GM21737 (cell line): ENCODE measurements around the gene SP3.

Source experiments
- ATAC-seq: cut with Tn5 transposase; IDR thresholded peaks from one replicate; pipeline ENCODE4 v1.9.1; 2021; ENCODE audit warnings: mild to moderate bottlenecking, moderate library complexity; ENCODE audit not compliant: unreplicated experiment

The SP3 gene

DNA sequence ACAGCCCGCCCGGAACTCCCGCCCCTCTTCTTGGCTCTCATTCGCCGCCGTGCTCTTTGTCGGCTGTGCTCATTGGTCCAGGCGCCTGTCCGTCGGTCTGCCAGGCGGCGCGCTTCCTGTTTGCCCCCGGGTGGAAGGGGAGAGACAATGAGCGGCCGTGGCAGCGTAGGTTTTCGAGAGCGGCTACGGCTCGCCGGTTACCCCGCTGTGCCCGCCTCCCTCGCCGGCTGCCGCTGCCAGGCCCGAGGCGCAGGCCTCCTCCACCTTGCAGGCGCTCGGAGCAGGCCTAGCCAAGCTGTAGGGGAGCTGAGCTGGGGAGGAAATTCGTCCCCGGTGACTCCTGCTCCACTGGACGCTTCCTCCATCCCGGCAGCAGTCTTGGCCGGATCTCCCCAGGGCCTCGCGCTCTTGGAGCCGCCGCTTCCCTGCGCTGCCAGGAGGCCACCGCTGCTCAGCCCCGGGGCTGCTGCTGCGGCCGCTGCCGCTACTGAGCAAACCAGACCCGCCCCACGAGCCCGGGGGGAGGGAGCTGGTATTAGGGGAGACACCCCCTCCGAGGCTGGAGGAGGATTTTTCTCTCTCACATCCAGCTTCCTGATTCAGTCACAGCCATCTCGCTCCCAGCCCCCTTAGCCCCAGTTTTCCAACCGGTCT lies at the start of gene SP3:
Gene SP3, minus strand, starts transcription at position 2 of the 654 bp plus-strand sequence. CDS start 202 bp downstream, outside the sequence.
- peak; percentile 73 for ATAC-seq

DNA sequence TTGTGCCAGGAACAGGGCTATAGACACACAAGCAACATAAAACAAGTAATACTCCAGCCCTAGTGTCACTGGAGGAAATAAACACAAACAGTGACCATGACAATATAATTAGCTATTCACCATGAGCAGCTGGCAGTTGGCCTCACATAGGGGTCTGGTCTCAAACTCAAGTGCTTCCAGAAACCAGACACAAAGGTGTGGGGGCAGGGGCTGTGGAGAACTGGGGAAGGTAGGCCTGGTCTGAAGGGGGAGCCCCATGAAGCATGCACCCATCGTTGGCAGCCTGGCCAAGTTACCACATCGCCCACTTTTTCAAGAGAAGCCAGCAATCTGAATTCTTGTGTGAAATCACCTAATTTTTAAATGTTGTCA lies 49.5 kb upstream of the SP3 start:
- ATAC-seq = no peak

DNA sequence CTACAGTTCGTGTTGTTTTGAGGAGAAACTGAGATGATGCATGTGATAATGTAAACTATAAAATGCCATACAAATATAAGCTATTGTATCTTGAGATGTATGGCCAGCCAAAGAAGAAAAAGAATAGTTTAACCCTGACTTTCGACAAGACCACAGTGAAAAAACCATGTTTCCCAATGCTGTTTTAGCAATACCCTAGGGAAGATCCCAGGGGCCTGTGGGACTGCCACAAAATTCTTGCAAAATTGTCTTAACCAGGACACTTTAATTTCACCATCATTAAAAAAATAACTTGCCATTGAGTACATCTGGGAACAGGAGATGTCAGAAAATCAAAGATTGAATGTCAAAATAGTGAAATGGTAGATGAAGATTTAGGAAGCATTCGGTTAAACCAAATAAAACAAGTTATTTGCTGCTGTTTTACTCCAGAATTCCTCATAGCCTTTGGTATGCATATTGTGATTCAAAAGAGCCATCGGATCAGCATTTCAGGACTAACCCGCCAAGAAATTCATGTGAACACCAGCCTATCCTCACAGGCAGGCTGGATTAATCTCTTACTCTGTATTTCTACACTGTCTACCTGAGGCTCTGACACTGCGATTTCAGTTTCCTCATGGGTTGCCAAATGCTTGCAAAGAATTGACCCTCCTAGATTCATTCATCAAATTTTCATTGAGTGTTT lies 49.0 kb upstream of the SP3 start:
- no peak for ATAC-seq

DNA sequence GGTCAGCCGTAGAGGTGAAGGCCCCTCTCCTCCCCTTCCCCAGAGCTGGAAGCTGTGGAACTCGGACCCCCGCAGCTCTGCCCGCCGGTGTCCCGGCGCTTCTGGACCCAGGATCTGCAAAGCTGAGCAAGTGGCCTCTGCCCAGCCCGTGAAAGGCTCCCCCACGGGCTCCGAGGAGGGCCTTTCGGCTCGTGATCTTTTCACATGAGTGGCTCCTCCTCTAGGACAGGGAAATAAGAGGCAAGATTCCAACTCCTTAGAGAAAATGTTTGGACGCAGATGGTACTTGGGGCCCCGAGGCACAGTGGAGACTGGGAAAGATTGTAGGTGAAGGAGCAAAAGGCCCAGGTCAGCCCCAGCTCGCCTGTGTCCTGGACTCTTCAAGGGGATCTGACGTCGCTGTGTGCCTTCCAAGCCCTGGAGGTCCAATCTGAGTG lies 48.2 kb upstream of the SP3 start:
- no peak for ATAC-seq

DNA sequence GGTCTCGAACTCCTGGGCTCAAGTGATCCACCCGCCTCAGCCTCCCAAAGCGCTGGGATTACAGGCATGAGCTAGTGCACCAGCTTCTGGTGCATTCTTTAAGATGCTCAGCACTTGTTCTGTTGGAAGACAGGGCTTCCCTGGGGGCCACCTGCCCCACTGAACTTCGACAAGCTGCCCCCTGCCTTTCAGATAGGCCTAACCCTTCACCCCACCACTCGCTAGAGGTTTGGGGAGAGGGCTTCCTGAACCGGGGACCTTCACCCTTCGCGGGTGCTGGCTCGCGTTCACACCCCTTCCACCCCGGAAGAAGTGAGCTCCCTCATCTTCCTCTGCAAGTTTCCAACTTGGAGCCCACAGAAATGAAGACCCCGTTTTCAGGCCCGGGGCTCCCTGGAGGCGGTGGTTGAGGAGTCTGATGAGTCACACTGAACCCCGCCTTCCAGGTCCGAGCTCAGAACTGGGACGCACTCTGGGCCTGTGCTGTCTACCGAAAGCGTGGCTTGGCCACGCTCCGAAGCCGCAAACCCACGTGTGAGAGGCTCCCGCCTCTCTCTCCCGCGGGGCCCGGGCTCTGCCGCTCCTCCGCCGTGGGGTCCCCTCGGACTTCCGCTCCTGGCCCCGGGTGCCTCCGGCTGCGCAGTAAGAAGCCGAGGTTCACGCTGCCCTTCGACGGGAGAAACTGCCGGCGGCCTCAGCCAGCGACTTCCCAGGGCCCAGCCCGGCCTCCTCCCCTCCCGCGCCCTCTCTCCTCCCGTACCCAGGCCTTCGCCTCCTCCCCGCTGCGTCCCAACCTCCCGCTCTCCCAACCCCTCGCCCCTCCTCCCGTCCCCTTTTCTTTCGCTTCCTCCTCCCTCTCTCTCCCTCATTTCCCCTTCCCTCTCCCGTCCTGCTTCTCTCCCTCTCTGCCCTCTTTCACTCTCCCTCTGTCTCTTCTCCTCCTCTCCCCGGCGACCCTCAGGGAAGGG lies 47.5 kb upstream of the SP3 start:
- ATAC-seq = no peak

DNA sequence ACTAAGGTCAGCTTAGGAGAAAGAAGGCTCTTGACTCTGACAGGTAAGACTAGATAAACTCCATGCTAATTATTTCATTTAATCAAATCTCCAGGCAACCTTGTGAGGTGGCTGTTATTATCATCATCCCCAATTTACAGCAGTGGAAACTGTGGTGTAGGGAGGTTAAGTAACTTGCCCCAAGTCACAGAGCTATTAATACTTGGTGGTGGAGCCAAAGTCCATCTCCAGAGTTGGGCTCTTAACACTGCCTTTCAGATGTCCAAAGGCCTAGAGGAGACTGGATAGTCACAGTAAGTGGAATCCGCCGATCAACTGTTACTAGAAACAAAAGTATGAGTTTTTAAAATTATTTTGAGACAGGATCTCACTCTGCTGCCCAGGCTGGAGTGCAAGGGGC lies 46.6 kb upstream of the SP3 start:
- no peak for ATAC-seq

DNA sequence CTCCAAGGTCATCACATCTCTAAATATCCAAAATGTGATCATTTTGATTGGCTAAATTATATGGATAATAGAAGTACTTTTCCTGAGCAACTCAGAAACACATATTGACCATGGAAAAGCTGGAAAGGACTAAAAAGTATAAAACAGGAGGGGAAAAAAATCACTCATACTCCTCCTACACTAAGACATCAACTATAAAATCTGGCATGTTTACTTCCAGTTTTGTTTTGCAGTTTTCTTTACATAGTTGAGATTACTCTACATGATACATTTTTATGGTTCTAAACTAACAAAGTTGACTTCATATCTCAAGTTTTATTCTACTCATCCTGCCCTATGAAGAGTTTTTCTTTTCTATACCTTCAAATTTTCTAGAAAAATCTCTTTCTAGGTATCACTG lies 46.0 kb upstream of the SP3 start:
- ATAC-seq = no peak

DNA sequence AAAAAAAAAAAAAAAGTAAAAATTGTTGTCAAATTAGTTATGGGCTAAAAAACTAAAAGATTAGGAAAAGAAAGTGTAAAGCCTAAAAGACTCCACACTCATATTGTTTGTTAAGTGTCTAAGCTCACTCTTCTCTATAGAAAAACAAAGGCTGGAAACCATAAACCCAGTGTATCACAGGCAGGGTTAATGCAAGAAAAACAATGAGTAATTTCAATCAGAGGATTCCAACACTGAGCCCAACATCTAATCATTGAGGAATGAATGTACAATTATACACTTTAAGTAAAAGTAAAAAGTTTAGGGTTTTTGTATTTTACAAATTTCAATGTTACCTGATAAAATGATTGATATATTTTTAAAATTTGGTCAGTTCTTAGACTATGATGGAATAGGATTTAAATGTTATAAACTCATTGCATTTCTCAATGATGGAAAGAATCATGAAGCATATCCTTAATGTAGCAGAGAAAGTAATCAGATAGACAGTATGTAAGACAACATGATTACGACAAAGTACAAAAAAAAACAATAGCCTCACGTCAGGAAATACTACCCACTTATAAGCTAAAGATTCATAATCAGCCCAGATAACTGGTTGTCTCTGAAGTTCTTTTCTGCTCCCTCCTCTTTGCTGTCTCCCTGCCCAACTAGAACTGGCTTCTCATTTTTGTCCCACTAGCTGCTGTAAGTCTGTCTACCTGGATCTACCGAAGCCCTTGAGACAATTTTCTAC lies 44.5 kb upstream of the SP3 start:
- ATAC-seq = no peak

DNA sequence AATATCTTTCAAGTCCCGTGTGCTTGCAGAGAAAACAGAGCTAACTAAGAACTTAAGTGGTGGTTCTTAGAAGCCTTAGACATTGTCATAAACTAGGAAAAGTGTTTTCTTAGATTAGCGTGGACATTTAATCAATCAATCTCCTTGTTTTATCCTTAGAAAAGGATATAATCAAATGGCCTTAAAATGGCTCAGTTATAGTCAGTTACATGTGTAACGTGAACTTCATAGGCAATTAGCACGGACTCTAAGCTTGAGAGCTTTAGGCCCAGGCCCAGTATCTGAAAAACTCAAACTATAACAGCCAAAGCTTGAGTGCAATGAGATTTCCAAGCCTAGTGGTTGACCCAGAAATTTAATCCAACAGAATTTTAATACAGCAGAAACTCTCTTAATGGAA lies 43.5 kb upstream of the SP3 start:
- ATAC-seq = no peak

DNA sequence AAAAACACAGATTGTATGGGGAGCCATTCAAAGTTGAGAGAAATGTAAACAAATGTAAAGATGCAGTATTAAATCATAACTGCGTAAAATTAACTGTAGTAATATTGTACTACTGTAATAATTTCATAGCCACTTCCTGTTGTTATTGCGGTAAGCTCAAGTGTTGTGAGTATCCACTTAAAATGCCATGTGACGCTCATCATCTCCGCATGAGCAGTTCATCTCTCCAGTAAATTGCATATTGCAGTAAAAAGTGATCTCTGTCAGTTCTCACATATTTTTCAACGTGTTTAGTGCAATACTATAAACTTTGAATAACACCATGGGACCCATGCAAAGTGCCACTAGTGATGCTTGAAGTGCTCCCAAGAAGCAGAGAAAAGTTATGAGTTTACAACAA lies 41.8 kb upstream of the SP3 start:
- ATAC-seq = no peak

DNA sequence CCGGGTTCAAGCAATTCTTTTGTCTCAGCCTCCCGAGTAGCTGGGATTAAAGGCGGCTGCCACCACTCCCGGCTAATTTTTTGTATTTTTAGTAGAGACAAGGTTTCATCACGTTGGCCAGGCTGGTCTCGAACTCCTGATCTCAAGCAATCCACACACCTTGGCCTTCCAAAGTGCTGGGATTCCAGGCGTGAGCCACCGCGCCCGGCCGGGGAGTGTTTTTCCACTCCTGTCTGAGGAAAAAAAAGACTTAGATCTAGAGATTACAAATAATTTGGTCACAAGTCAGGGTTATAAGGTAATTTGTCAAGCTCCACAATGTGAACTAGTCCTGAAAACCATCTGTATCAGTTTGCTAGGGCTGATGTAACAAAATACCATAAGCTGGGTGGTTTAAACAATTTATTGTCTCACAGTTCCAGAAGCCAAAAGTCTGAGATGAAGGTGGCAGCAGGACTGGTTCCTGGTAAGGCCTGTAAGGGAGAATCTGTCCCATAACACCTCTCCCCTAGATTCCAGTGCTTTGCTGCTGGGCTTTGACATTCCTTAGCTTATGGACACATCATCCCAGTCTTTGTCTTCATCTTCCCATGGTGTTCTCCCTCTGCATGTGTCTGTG lies 40.7 kb upstream of the SP3 start:
- ATAC-seq = no peak

DNA sequence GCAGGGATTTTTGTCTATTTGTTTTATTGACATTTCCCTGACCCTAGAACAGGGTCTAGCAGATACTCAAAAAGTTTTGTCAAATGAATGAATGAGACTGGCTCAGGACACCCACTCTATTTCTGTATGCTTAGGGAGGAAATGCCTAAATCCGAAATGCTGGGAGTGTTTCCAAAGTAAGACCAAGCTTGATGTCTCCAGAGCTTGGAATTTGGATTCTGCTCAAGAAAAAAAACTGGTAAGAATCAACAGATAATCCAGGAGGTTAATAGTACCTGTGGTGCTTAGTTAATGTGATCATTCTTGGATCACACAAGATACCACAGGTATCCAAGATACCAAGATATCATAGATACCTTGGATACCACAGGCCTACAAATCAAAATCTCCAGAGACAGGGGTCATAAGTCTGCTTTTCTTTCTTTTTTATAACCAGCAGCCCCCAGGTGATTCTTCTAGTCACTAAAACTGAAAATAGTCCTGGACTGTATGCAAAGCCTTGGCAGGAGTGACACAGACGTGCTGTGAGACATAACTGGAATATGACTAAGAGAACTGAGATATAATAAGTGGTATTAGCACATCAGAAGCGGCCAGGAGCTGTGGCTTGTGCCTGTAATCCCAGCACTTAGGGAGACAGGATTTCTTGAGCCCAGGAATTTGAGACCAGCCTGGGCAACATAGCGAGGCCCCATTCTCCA lies 39.9 kb upstream of the SP3 start:
- no peak for ATAC-seq

DNA sequence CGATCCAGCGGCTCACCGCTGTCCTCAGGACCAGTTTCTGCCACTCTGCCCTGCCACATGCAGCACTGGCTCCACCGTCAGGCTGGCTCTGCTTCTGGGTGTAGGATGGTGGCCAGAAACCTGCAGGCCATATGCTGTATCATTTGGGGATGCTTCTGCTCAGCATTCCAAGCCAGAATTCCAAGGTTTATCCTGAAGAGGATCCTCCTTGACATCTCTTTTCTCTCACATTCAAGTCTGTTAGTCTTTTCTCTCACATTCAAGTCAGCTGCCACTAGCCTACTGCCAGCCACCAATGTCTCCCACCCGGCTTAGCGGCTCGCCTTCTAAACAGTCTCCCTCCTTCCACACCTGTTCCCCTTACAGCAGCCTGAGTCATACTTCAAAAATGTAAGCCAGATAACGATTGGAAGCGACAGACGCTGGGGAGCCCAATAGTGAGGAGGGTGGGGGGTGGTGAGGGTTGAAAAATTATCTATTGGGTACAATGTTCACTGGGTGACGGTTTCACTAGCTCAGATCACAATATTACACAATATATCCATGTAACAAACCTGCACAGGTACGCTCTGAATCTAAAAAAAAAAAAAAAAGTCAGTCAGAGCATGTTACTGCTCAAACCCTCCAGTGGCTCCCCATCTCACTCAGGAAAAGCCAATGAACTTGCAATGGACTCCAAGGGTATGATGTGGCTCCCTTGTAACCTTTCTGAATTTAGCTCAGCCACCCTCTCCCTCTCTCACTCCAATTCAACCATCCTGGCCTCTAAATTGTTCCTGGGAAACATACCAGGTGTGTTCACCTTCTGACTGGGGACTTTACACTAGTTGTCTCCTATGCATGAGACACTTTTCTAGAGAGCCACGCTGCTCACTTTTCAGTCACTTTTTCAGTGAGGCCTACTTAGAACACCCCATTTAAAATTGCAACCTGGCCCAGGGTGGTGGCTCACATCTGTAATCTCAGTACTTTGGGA lies 38.8 kb upstream of the SP3 start:
- no peak for ATAC-seq

DNA sequence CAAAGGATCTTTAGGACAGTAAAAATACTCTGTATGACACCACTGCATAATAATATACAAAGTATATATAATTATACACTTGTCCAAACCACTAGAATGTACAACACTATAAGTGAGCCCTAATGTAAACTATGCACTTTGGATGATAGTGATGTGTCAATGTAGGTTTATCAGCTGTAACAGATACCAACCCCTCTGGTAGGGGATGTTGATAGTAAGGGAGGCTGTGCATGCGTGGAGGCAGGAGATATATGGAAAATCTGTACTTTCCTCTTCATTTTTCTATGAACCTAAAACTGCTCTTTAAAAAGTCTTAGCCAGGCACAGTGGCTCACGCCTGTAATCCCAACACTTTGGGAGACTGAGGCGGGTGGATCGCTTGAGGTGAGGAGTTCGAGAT lies 37.5 kb upstream of the SP3 start:
- ATAC-seq = no peak

DNA sequence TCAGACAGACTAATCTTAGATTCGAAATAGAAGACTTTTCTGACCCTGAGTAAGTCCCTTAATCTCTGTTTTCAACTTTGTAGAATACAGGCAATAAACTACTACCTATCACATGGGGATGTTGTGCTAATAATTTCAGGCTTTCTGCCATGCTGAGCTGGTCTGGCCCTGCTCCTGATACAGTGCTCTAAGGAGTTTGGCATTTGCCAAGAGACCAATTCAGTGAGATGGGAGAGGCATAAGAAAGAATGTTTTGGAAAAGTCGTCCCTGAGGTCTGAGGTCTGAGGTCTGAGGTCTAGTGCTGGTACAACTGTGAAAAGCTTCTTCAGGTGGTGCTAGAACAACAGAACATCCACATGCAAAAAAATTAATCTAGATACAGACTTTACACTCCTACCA lies 35.9 kb upstream of the SP3 start:
- no peak for ATAC-seq

DNA sequence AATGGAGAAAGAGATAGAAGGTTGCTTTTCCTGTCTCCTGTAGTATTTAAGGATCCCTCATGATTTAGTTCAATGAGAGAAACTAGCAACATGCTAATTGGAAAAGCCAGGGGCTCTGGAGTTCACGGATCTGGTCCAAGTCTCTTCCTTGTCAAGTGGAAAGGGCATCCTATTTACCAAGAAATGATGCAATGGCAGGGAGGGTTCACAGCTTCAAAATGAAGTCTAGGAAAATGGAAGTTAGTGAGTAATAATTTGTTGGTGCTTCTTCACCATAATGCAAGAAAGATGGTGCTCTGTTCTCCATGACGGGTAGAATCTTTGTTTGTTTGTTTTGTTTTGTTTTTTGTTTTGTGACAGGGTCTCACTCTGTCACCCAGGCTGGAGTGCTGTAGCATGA lies 34.6 kb upstream of the SP3 start:
- no peak for ATAC-seq

DNA sequence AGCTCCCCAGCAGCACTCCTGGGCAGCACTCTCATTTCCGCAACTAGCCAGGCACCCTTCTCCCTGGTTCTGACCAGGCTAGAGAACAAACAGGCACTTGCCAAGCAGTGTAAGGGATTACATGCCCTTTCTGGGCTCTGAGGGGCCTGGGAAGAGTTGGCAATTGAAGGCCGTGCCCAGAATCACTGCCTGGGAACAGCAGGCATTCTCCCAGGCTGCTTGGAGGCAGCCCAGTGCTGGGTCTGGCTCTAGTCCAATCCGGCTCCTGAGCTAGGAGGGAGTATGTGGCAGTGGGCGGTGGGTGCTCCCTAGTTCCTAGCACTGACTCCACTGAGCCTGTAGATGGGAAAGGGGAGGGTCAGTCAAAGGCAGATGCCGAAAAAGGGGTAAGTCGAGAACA lies 34.1 kb upstream of the SP3 start:
- no peak for ATAC-seq

DNA sequence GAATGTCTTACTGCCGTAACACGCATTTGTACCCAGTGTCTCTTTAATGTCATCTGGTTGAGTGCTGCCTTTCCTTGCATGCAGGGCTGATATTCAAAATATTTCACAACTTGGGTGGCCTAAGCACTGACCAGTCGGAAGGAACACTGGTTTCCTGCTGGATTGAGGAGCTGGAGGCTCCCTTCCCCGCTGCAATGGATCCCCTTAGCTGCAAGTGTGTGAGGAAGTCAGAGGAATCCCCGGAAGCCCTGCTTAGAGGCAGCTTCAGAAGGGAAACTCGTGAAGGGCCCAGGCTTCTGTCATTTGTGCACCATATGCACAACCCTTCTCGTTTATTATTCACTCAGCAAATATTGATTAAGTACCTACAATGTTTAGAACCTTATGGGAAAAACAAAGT lies 33.2 kb upstream of the SP3 start:
- no peak for ATAC-seq

DNA sequence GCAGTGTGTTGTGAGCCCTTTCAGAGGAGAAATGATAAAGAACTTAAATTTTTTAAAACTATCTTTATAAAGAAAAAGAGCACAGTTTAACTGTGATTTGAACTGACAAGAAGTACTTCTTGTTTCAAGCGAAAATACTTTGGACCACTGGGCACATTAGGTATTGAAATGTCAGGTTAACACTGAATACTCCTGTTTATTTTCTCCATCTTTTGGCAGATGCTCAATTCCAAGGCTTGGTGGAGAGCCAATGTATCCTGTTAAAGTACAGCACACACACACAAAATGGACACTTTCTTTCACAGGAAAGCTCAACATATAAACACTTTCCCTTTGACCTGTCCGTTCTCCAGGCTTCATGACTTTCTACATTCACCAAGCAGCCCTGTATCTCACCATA lies 32.6 kb upstream of the SP3 start:
- no peak for ATAC-seq
